OCI-LY7 (cell line): ENCODE measurements around the gene CDH3. TPM values are rescaled to one million over a fixed set of nuclear protein-coding genes. Genes with fewer than 3 reads are reported as not detected.

ENCODE experiments used
- BruUV-seq: library from RNA; stranded (reverse); fragments of 400-500 nt; replicated peaks from 2 replicates; lab custom pipeline; 2021; lab: Mats Ljungman, UMichigan
- CTCF ChIA-PET: fragments of 300-600 bp; sonication (Branson Sonifier 250); formaldehyde crosslinking; loops from one replicate; lab custom pipeline; 2022; ENCODE audit warnings: antibody characterized with exemption; ENCODE audit not compliant: unreplicated experiment; lab: Charles Lee
- POLR2A ChIA-PET: fragments of 300-600 bp; sonication (Branson Sonifier 250); formaldehyde crosslinking; loops from one replicate; lab custom pipeline; 2022; ENCODE audit warnings: antibody characterized with exemption; lab: Charles Lee
- DNase-seq: peaks from one replicate; pipeline ENCODE4 v3.0.0-alpha.2; 2015; ENCODE audit warnings: low spot score
- H2AFZ ChIP-seq: fragments of 200-600 bp; sonication (generic), shearing (Covaris generic); 2 replicates; pipeline ENCODE4 v1.6.1; 2014; ENCODE audit warnings: mild to moderate bottlenecking, antibody characterized with exemption, low read length, moderate library complexity
- H3K27ac ChIP-seq: fragments of 200-600 bp; sonication (generic); 2 replicates; pipeline ENCODE4 v1.5.1; 2014; ENCODE audit warnings: mixed run types, low read depth, mild to moderate bottlenecking, moderate library complexity, low read length, inconsistent platforms; ENCODE audit not compliant: poor library complexity, severe bottlenecking
- H3K36me3 ChIP-seq: fragments of 200-600 bp; sonication (generic); 2 replicates; pipeline ENCODE4 v1.6.1; 2014; ENCODE audit warnings: mild to moderate bottlenecking, antibody characterized with exemption, low read length, moderate library complexity, mixed read lengths; ENCODE audit not compliant: insufficient read depth
- H3K4me1 ChIP-seq: fragments of 200-600 bp; sonication (generic); 2 replicates; pipeline ENCODE4 v1.5.1; 2014; ENCODE audit warnings: mild to moderate bottlenecking, low read length; ENCODE audit not compliant: insufficient read depth, poor library complexity, severe bottlenecking
- H3K4me2 ChIP-seq: fragments of 200-600 bp; sonication (generic); 2 replicates; pipeline ENCODE4 v1.6.1; 2014; ENCODE audit warnings: mild to moderate bottlenecking, low read length
- H3K4me3 ChIP-seq: fragments of 200-600 bp; sonication (generic); 2 replicates; pipeline ENCODE4 v1.5.1; 2014; ENCODE audit warnings: mild to moderate bottlenecking, low read depth, low read length; ENCODE audit not compliant: poor library complexity, severe bottlenecking
- H3K79me2 ChIP-seq: fragments of 200-600 bp; sonication (generic); 2 replicates; pipeline ENCODE4 v1.6.1; 2016; ENCODE audit warnings: low read depth, mild to moderate bottlenecking, low read length, moderate library complexity, mixed read lengths; ENCODE audit not compliant: insufficient read depth
- H3K9me2 ChIP-seq: fragments of 200-600 bp; sonication (generic); 2 replicates; pipeline ENCODE4 v1.6.1; 2016; ENCODE audit warnings: mild to moderate bottlenecking, low read length, mixed read lengths; ENCODE audit not compliant: insufficient read depth
- H3K9me3 ChIP-seq: fragments of 200-600 bp; sonication (generic); 2 replicates; pipeline ENCODE4 v1.6.1; 2014; ENCODE audit warnings: mild to moderate bottlenecking, mixed run types, low read length, mixed read lengths
- H4K20me1 ChIP-seq: fragments of 200-600 bp; sonication (generic); 2 replicates; pipeline ENCODE4 v1.6.1; 2014; ENCODE audit warnings: mild to moderate bottlenecking, antibody characterized with exemption, low read length, moderate library complexity, mixed read lengths; ENCODE audit not compliant: insufficient read depth
- EZH2phosphoT487 ChIP-seq: fragments of 200-600 bp; sonication (generic); IDR thresholded peaks from 2 replicates; pipeline ENCODE4 v1.6.1; 2018; ENCODE audit warnings: low read depth, borderline replicate concordance, mild to moderate bottlenecking, mixed run types, antibody characterized with exemption, low read length, moderate library complexity, mixed read lengths
- intact Hi-C: fragments of 100-400 bp; cut with micrococcal nuclease; formaldehyde crosslinking; loops from one replicate; pipeline ENCODE4 v1.10.0; 2022; ENCODE audit not compliant: unreplicated experiment
- total RNA-seq, 2 experiments: library from RNA; depleted of rRNA in 1 of 2; stranded (reverse); fragments of >200 nt in 1 of 2; shearing (Covaris generic) in 1 of 2; gene quantifications; 2 replicates each; pipeline ENCODE4 v1.2.3, GENCODE V29; 2014 to 2022
- TF ChIP-seq, protein P1 (sequence below): fragments of 200-600 bp; sonication (generic); conservative IDR thresholded peaks from 2 replicates; pipeline ENCODE4 v1.5.1; 2014; ENCODE audit warnings: mild to moderate bottlenecking, antibody characterized with exemption, low read length, moderate library complexity, mixed read lengths

CDH3 gene
- total RNA-seq, 2 experiments from 2014 or later = 0.06 to 0.46 TPM

DNA sequence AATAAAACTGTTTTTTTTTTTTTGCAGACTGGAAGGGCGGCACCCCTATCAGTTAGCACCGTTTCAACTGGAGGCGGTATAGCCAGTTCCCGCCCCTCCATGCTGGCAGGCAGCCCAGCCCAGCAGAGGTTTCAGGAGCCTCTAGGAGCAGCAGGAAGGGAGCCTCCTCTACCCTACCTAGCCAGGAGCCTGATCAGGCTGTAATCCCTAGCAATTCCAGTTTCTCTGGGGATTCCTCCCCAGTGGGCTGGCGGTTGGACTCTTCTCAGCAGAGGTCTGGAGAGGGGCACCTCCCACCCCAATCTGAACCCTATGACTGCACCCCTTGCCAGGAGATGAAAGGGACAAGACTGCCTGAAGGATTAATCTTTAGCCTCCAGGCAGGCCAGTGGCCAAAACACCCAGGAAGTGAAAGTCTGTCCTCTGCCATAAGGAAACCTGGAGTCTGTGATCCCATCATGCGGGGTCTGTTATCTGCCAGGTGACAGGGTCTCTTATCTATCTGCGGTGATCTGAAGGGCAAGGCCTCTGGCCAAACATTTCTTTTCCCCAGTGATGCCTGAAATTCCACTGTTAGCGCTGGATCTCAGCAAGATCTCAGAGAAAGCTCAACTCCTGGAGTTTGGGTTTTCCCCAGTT, 87.1 kb downstream of the CDH3 start:
- no peaks in the 10 kb centered on the region for H3K79me2 ChIP-seq
- no peak overlapping the region for H2AFZ ChIP-seq
- no peaks in the 10 kb centered on the region for H3K4me1 ChIP-seq
- H4K20me1 ChIP-seq = no peaks in the 10 kb centered on the region
- H3K27ac ChIP-seq = no peak overlapping the region
- no TSS peak for BruUV-seq
- ChIA-PET POLR2A (interaction anchor here (0.6 kb wide), 1 partner anchor 18 kb away, joined by 5 read pairs; no protein-coding TSS in a partner anchor), CTCF (no interaction called here)
- no peaks in the 10 kb centered on the region for H3K9me2 ChIP-seq
- no peaks in the 10 kb centered on the region for H3K36me3 ChIP-seq
- intact Hi-C loops = no loop called here
- H3K9me3 ChIP-seq = no peaks in the 10 kb centered on the region
- no peak for DNase-seq
- no peak overlapping the region for H3K4me2 ChIP-seq
- no peak overlapping the region for H3K4me3 ChIP-seq
- TF ChIP-seq, protein P1, sequence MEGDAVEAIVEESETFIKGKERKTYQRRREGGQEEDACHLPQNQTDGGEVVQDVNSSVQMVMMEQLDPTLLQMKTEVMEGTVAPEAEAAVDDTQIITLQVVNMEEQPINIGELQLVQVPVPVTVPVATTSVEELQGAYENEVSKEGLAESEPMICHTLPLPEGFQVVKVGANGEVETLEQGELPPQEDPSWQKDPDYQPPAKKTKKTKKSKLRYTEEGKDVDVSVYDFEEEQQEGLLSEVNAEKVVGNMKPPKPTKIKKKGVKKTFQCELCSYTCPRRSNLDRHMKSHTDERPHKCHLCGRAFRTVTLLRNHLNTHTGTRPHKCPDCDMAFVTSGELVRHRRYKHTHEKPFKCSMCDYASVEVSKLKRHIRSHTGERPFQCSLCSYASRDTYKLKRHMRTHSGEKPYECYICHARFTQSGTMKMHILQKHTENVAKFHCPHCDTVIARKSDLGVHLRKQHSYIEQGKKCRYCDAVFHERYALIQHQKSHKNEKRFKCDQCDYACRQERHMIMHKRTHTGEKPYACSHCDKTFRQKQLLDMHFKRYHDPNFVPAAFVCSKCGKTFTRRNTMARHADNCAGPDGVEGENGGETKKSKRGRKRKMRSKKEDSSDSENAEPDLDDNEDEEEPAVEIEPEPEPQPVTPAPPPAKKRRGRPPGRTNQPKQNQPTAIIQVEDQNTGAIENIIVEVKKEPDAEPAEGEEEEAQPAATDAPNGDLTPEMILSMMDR = no peak
- TF ChIP-seq EZH2phosphoT487 = no peak

DNA sequence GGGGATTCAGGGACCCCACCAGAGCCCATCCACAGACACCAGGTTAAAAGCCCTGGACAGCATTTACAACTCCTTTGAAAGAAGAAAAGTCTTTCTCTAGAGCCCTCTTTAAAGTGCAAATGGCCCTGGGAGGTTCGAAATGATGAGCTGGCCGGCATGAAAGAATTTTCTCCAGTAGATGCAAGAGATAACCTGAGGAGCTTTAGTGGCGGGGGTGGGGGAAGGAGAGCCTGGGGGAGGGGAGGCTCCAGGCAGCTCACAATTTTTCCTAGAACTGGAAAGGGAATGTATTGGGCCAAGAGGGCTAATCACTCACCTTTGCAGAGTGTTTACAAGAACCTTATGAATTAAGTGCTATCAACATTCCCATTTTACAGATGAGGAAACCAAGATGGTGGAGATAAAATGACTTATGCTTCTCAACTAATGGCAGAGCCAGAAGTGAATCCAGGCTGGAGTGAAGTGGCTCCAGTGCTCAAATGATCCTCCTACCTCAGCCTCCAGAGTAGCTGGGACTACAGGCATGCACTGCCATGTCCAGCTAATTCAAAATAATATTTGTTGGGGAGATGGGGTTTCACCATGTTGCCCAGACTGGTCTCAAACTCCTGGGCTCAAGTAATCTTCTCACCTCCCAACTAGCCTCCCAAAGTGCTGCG, 87.8 kb downstream of the CDH3 start:
- no peak for TF ChIP-seq EZH2phosphoT487
- TF ChIP-seq, protein P1 = no peak
- CTCF ChIA-PET = no interaction called here
- Histone ChIP-seq H3K9me2 (no peaks in the 10 kb centered on the region), H2AFZ (no peak overlapping the region), H3K27ac (no peak overlapping the region), H4K20me1 (no peaks in the 10 kb centered on the region), H3K79me2 (no peaks in the 10 kb centered on the region), H3K4me1 (no peaks in the 10 kb centered on the region), H3K4me2 (no peak overlapping the region), H3K9me3 (no peaks in the 10 kb centered on the region), H3K36me3 (no peaks in the 10 kb centered on the region), H3K4me3 (no peak overlapping the region)
- intact Hi-C loops = no loop called here
- POLR2A ChIA-PET = interaction anchor here (0.6 kb wide), 1 partner anchor 17 kb away, joined by 5 read pairs; no protein-coding TSS in a partner anchor
- BruUV-seq = no TSS peak
- DNase-seq = no peak

DNA sequence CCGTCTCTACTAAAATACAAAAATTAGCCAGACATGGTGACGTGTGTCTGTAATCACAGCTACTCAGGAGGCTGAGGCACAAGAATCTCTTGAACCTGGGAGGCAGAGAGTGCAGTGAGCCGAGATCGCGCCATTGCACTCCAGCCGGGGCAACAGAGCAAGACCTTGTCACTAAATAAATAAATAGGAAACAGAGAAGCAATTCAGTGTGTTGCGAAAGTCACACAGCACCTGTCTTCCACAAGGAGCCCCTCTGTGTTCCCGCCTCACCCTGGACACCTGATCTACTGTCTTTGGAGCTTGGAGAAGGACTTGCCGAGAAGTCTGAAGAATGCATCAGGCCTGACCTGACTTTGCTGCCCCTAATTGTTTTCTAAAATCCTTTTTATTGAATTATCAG, 88.5 kb downstream of the CDH3 start:
- TF ChIP-seq, protein P1 = no peak
- no peak for TF ChIP-seq EZH2phosphoT487
- H4K20me1 ChIP-seq = no peaks in the 10 kb centered on the region
- no peak overlapping the region for H3K27ac ChIP-seq
- no peak overlapping the region for H3K4me3 ChIP-seq
- H2AFZ ChIP-seq = no peak overlapping the region
- BruUV-seq = no TSS peak
- intact Hi-C loops = no loop called here
- no peaks in the 10 kb centered on the region for H3K4me1 ChIP-seq
- H3K9me3 ChIP-seq = no peaks in the 10 kb centered on the region
- ChIA-PET CTCF (no interaction called here), POLR2A (no interaction called here)
- H3K79me2 ChIP-seq = no peaks in the 10 kb centered on the region
- H3K9me2 ChIP-seq = no peaks in the 10 kb centered on the region
- H3K36me3 ChIP-seq = no peaks in the 10 kb centered on the region
- H3K4me2 ChIP-seq = no peak overlapping the region
- no peak for DNase-seq
